ENCODE measurements around the gene CTSH.
"Not testable (repeated sequence)": the region's sequence is repeated elsewhere in the genome, so short reads cannot be mapped to it uniquely, and the experiment has no call there.

CTSH gene

DNA sequence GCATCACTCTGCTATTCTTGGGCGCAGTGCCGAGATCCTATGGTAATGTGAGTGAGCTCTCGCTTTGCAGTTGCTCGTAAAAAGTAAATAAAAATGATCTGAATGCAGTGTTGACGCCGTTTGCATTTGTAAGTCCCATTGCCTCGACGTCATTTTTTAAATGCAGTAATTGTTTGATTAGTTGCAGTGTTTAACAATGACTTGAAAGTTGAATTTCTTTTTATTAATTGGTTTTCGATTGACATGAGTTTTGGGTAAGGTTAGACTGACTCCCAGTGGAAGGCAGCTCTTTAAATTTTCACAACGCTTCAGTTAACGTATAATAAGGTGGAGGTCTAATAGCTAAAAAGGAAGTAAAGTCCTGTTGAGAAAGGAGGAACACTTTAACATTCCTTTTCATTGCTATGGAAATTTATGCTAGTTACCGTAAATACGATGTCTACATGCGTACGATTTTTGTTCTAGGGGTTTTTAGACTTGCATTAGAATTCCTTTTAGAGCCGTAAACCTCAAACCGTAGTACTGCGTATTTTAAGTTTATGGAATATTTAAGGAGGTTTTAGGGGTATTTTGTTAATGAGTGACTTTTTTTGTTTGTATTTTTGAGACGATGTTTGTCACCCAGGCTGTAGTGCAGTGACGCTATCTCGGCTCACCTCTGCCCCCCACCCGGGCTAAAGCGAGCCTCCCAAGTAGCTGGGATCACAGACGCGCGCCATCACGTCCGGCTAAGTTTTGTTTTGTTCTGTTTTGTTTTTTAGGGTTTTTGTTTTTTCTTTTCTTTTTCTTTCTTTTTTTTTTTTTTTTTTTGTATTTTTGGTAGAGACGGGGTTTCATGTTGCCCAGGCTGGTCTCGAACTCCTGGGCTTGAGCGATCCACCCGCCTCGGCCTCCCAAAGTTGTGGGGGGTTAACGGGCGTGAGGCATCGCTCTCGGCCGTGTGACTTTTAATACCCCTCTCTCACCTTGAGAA is 70.8 kb downstream of the CTSH start:
- DNase-seq, result peak in 1 of 2 donors; percentile 42
- Histone ChIP-seq H3K27ac (peak overlapping the region; percentile 99 to 100), H3K27me3 (no peaks in the 10 kb centered on the region), H3K9me3 (no peaks in the 10 kb centered on the region), H3K36me3 (no peaks in the 10 kb centered on the region), H3K4me1 (peaks cover 0 to 52% (median 40%) of the 10 kb centered on the region in 4 donors), H3K4me3 (peak overlapping the region; percentile 92 to 96)
- TF ChIP-seq CTCF (IDR thresholded peaks at IDR 0.05), result peak in 1 of 2 experiments; percentile 5
- intact Hi-C loops (cut with DNase I; ENCODE audit: low total_unique reads), result loop anchor here (10.0 kb wide), 2 partner anchors 119 to 609 kb away; partner anchors contain the start of gene DNAJA4

- intact Hi-C loops (cut with DNase I; ENCODE audit: low total_unique reads), result loop anchor here (10.0 kb wide), 2 partner anchors 118 to 608 kb away; partner anchors contain the start of gene DNAJA4
- peak; percentile 66 to 84 for DNase-seq
- H3K27ac ChIP-seq, result peak overlapping the region; percentile 99 to 100
- peak; percentile 5 to 11 for TF ChIP-seq CTCF (IDR thresholded peaks at IDR 0.05)
- no peaks in the 10 kb centered on the region for H3K27me3 ChIP-seq
- peak overlapping the region; percentile 92 to 96 for H3K4me3 ChIP-seq
- H3K9me3 ChIP-seq, result no peaks in the 10 kb centered on the region
- H3K36me3 ChIP-seq, result no peaks in the 10 kb centered on the region
- H3K4me1 ChIP-seq, result peaks cover 0 to 43% (median 32%) of the 10 kb centered on the region in 4 donors
Observed at GRCh38 chr15:78872972-78873792, 71.7 kb downstream of the CTSH start.

- H3K9me3 ChIP-seq, result no peaks in the 10 kb centered on the region
- H3K36me3 ChIP-seq, result no peaks in the 10 kb centered on the region
- peak within 1 kb of the TSS; percentile 92 to 96 for H3K4me3 ChIP-seq
- intact Hi-C loops (cut with DNase I; ENCODE audit: low total_unique reads), result loop anchor here (10.0 kb wide), 2 partner anchors 118 to 608 kb away; partner anchors contain the start of gene DNAJA4
- no peak for TF ChIP-seq CTCF (IDR thresholded peaks at IDR 0.05)
- no peaks in the 10 kb centered on the region for H3K27me3 ChIP-seq
- peaks cover 0 to 35% (median 23%) of the 10 kb centered on the region in 4 donors for H3K4me1 ChIP-seq
- peak; percentile 97 to 98 for DNase-seq
- peak within 1 kb of the TSS; percentile 99 to 100 for H3K27ac ChIP-seq
Observed at GRCh38 chr15:78872155-78872971, 72.5 kb downstream of the CTSH start, which contains the start of gene MORF4L1. TSS of gene MORF4L1 (plus strand) at chr15:78872890. CDS start at chr15:78873018, 128 bp downstream.

DNA sequence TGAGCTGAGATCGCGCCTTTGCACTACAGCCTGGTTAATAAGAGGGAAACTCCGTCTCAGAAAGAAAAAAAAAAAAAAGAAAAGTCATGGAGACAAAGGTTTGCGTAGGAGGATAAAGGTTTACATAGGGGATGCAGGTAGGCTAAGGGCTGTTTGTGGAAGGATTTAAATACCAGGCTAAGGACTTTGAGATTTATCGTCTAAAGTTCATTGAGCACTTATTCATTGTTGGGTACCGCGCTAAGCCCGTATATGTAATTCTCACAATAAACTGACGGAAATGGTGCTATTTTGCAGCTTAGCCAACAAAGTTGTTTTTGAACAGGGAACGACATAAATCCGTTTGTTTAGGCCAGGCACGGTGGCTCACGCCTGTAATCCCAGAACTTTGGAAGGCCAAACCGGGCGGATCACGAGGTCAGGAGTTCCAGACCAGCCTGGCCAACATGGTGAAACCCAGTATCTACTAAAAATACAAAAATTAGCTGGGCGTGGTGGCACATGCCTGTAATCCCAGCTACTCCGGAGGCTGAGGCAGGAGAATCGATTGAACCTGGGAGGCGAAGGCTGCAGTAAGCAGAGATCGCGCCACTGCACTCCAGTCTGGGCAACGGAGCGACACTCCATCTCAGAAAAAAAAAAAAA is 73.2 kb downstream of the CTSH start:
- H3K36me3 ChIP-seq, DNase-seq, H3K9me3 ChIP-seq, H3K27me3 ChIP-seq: not testable (repeated sequence)
- intact Hi-C loops (cut with DNase I; ENCODE audit: low total_unique reads), result loop anchor here (10.0 kb wide), 2 partner anchors 117 to 607 kb away; partner anchors contain the start of gene DNAJA4
- peak overlapping the region in 1 of 2 donors; percentile 99 for H3K27ac ChIP-seq
- H3K4me1 ChIP-seq, result peaks cover 0 to 28% (median 17%) of the 10 kb centered on the region in 4 donors
- H3K4me3 ChIP-seq, result peak overlapping the region in 1 of 2 donors; percentile 92

All from tibial artery (tissue), 4 donors.